Thyroid gland (tissue), 4 donors: Measurements from ENCODE around the gene CLIC5. TPM values are rescaled to one million over a fixed set of nuclear protein-coding genes. Genes with fewer than 3 reads are reported as not detected.

Source experiments
- DNase-seq, 2 donors: peaks; one replicate each; pipeline ENCODE4 v3.0.0-alpha.2; 2019
- H3K27ac ChIP-seq, 3 donors: fragments of 200-600 bp; sonication (generic); 1 replicate in 2 of 3; 2 replicates in 1 of 3; pipeline ENCODE4 v1.5.1; 2016 to 2019; ENCODE audit warnings: mild to moderate bottlenecking in 1 of 3, moderate library complexity in 1 of 3
- H3K27me3 ChIP-seq: fragments of 200-600 bp; sonication (generic); one replicate; pipeline ENCODE4 v1.5.1; 2019
- H3K36me3 ChIP-seq, 2 donors: fragments of 200-600 bp; sonication (generic); one replicate each; pipeline ENCODE4 v1.5.1; 2016 to 2019
- H3K4me1 ChIP-seq, 2 donors: fragments of 200-600 bp; sonication (generic); one replicate each; pipeline ENCODE4 v1.5.1; 2017 to 2019
- H3K4me3 ChIP-seq, 3 donors: fragments of 200-600 bp; sonication (generic); replicated peaks in 1 of 3; 1 replicate in 2 of 3; 2 replicates in 1 of 3; pipeline ENCODE4 v1.5.1; 2016; ENCODE audit warnings: mild to moderate bottlenecking in 1 of 3
- H3K9me3 ChIP-seq: fragments of 200-600 bp; sonication (generic); one replicate; pipeline ENCODE4 v1.5.1; 2017
- POLR2A ChIP-seq, 2 donors: fragments of 450-650 bp; IDR thresholded peaks; one replicate each; pipeline ENCODE4 v1.6.1; 2017; ENCODE audit warnings: antibody characterized with exemption in 2 of 2, mild to moderate bottlenecking in 2 of 2, moderate library complexity in 1 of 2
- WGBS, 2 donors: methylation state at CpG; one replicate each; pipeline ENCODE4 v1.1.5; 2017; 5-methylcytosine and 5-hydroxymethylcytosine counted together
- intact Hi-C: fragments of 100-400 bp; cut with DNase I; formaldehyde crosslinking; loops from one replicate; pipeline ENCODE4 v1.15.1; 2023
- total RNA-seq, 4 donors: library from RNA; depleted of rRNA; stranded (reverse); fragments of >200 nt; gene quantifications; one replicate each; pipeline ENCODE4 v1.2.3, GENCODE V29; 2016
- TF ChIP-seq, protein P1 (sequence below), 6 experiments: fragments of 200-600 bp in 3 of 6; fragments of 450-650 bp in 3 of 6; sonication (generic) in 3 of 6; IDR thresholded peaks; one replicate each; pipeline ENCODE4 v1.5.1; 2016 to 2019; ENCODE audit warnings: antibody characterized with exemption in 6 of 6, mild to moderate bottlenecking in 2 of 6, inconsistent platforms in 1 of 6, moderate library complexity in 1 of 6

CLIC5 gene
- total RNA-seq, 4 donors from 2014 or later, result 10.5 to 15.5 (median 11.7) TPM

DNA sequence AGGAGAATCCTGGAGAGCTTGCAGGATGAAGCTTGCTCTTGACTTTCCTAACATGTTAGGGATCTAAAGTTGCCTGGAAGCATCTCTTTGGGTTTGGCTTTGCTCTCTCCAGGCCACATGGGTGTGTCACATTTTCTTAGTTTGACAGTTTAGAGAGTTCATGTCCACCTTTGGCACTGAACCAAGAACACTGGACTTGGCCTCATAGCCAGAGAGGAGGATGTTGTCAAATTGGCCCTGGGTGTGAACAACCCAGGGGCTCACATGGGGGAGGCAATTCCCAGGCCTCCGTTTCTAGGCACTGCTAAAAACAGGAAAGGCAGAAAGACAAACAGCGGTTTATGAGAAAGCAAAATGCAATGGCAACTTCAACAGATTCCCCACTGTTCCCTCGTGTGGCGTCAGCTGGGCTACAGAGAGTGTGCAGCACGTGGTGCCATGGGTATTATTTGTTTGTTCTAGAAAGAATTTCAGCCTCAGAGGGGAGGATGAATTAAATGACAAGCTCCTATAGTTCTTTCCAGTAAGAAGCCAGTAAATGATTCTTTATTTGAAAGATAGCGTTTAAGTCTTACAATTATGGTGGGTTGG lies 93.9 kb downstream of the CLIC5 start:
- H3K9me3 ChIP-seq, result no peaks in the 10 kb centered on the region
- no peak for DNase-seq
- 71 to 78% methylated on average over 6 of the region's 6 CpGs for WGBS, 2 donors
- H3K27me3 ChIP-seq, result no peaks in the 10 kb centered on the region
- no peak overlapping the region for H3K4me3 ChIP-seq
- TF ChIP-seq, protein P1, sequence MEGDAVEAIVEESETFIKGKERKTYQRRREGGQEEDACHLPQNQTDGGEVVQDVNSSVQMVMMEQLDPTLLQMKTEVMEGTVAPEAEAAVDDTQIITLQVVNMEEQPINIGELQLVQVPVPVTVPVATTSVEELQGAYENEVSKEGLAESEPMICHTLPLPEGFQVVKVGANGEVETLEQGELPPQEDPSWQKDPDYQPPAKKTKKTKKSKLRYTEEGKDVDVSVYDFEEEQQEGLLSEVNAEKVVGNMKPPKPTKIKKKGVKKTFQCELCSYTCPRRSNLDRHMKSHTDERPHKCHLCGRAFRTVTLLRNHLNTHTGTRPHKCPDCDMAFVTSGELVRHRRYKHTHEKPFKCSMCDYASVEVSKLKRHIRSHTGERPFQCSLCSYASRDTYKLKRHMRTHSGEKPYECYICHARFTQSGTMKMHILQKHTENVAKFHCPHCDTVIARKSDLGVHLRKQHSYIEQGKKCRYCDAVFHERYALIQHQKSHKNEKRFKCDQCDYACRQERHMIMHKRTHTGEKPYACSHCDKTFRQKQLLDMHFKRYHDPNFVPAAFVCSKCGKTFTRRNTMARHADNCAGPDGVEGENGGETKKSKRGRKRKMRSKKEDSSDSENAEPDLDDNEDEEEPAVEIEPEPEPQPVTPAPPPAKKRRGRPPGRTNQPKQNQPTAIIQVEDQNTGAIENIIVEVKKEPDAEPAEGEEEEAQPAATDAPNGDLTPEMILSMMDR (IDR thresholded peaks at IDR 0.05), result no peak
- TF ChIP-seq POLR2A (IDR thresholded peaks at IDR 0.05), result no peak
- intact Hi-C loops, result loop anchor here (10.0 kb wide), 1 partner anchor 1267 kb away; no protein-coding TSS in a partner anchor
- peaks cover 0 to 7% of the 10 kb centered on the region in 2 donors for H3K4me1 ChIP-seq
- H3K36me3 ChIP-seq, result no peaks in the 10 kb centered on the region
- peak overlapping the region in 1 of 3 donors; percentile 7 for H3K27ac ChIP-seq

DNA sequence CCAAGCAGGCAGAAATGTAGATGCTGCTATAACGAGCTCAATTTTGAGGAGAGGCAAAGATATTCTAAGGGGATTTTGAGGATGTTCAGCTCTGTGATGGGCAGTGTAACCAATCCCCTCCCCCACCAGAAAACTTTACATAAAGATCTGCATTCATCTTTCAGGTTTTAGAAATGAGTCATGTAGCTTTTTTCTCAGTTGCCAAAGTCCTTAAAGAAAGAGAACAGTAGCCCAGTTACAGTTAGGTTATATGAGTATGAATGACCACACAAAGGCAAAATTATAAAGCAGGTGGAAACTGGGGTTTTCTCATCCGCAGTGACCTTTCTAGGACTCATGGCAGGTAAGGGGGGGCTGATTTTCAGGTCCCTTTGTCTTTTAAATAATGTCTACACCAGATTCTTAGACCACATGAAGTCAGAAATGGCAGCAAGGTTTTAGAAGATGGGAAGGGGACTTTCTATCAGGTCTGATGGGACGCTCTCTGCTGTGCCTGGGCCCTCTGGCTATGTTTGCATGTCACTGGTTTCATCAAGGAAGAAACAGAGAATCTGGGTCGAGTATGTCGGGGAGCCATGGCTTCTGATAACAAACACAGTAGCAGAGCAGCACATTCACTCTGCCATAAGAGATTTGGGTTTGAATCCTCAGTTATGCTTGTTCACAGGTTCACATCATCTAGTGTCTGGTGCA lies 94.7 kb downstream of the CLIC5 start:
- Histone ChIP-seq H3K36me3 (no peaks in the 10 kb centered on the region), H3K4me1 (peaks cover 0 to 7% of the 10 kb centered on the region in 2 donors), H3K9me3 (no peaks in the 10 kb centered on the region), H3K4me3 (no peak overlapping the region), H3K27me3 (no peaks in the 10 kb centered on the region), H3K27ac (no peak overlapping the region)
- 82 to 88% methylated on average over 5 of the region's 5 CpGs for WGBS, 2 donors
- intact Hi-C loops, result loop anchor here (10.0 kb wide), 1 partner anchor 1266 kb away; no protein-coding TSS in a partner anchor
- no peak for DNase-seq
- no peak for TF ChIP-seq POLR2A (IDR thresholded peaks at IDR 0.05)
- TF ChIP-seq, protein P1 (IDR thresholded peaks at IDR 0.05), result no peak

DNA sequence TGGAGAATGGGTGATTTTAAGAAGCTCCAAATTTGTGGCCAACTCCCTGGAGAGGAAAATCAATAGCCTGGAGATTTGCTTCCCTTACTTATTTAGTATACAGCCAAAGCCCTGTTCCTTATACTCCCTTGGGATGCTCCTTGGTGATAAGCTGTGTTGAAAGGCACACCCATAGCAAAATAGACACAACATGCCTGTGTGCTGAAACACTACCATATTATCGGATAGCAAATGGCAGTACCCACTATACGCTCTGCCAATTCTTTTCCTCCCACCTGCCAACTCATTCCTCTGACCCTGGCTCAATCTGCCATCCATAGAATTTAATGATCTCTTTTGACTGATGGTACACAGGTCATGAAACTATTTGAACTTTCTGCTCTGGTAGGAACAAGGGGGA lies 98.2 kb downstream of the CLIC5 start:
- Histone ChIP-seq H3K36me3 (no peaks in the 10 kb centered on the region), H3K4me3 (no peak overlapping the region), H3K9me3 (no peaks in the 10 kb centered on the region), H3K27me3 (no peaks in the 10 kb centered on the region), H3K27ac (no peak overlapping the region), H3K4me1 (no peaks in the 10 kb centered on the region)
- intact Hi-C loops, result no loop called here
- DNase-seq, result no peak
- 95% methylated on average over 2 of the region's 2 CpGs for WGBS, 2 donors
- TF ChIP-seq, protein P1 (IDR thresholded peaks at IDR 0.05), result no peak
- no peak for TF ChIP-seq POLR2A (IDR thresholded peaks at IDR 0.05)

DNA sequence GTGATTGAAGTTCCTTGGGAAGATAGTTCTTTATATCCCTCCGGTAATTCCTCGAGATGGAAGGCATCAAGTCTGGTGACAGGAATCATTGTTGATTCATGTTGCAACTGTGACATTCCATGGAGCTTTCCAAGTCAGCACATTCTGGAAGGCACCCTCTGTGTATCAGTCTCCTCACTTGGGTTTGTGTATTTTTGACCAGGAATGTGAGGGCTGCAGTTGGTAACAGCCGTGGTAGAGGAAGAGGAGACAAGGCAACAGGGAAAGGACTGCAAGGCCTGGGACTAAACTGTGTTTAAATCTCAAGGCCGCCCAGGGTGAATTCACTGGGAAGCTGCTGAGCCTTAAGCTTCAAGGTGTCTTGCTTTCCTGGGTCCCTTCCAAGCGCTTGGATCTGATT lies 99.0 kb downstream of the CLIC5 start:
- Histone ChIP-seq H3K9me3 (no peaks in the 10 kb centered on the region), H3K4me3 (no peak overlapping the region), H3K4me1 (no peaks in the 10 kb centered on the region), H3K27ac (no peak overlapping the region), H3K36me3 (no peaks in the 10 kb centered on the region), H3K27me3 (no peaks in the 10 kb centered on the region)
- DNase-seq, result no peak
- no peak for TF ChIP-seq POLR2A (IDR thresholded peaks at IDR 0.05)
- TF ChIP-seq, protein P1 (IDR thresholded peaks at IDR 0.05), result no peak
- intact Hi-C loops, result no loop called here
- 80 to 86% methylated on average over 5 of the region's 5 CpGs for WGBS, 2 donors

DNA sequence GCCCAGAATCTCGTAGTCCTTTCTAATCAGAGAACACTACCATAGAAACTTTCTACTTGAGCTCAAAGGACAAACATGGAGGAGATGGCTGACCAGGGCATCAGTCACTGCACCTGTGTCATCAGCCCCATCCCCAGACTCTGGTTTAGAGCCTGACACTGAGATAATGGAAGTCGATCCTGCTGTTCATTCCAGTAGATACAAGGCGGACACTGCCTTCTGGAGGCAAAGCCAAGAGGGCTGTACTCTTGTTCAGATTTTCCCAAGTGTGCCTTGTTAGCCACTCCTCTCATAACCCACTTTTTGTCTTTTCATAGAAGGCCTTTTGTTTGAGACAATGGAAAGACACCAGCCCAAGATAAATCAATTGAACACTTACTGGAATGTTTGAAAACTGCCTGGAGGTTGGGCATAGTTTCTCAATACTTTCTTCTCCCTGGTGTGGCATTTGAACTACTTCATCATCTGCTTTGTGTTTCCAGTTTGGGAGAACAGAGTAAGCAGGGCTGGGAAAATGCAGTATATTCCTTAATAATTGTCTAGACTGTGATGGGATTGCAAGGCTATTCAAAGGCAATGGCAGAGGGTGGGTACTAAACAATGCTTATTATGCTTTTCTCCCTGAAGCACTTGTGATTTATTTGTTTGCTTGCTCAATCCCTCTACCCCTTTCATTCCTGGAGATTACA lies 99.7 kb downstream of the CLIC5 start:
- Histone ChIP-seq H3K4me3 (no peak overlapping the region), H3K27me3 (no peaks in the 10 kb centered on the region), H3K9me3 (no peaks in the 10 kb centered on the region), H3K4me1 (no peaks in the 10 kb centered on the region), H3K36me3 (no peaks in the 10 kb centered on the region), H3K27ac (no peak overlapping the region)
- no peak for DNase-seq
- 94 to 98% methylated on average over 3 of the region's 3 CpGs for WGBS, 2 donors
- TF ChIP-seq, protein P1 (IDR thresholded peaks at IDR 0.05), result no peak
- no peak for TF ChIP-seq POLR2A (IDR thresholded peaks at IDR 0.05)
- intact Hi-C loops, result no loop called here
